ENCODE data around the gene WNK1.

The WNK1 gene

GRCh38 chr12:867905-868304, 115.5 kb downstream of the WNK1 start:
- DNase-seq: no peak

GRCh38 chr12:868722-869121, 116.3 kb downstream of the WNK1 start:
- DNase-seq: no peak

- no peak for DNase-seq
Observed at GRCh38 chr12:870378-870777, 118.0 kb downstream of the WNK1 start.

- DNase-seq: no peak
Observed at GRCh38 chr12:873954-874353, 121.6 kb downstream of the WNK1 start.

GRCh38 chr12:879641-880040, 127.3 kb downstream of the WNK1 start:
- no peak for DNase-seq

GRCh38 chr12:880656-881055, 128.3 kb downstream of the WNK1 start:
- no peak for DNase-seq

- DNase-seq: no peak
Observed at GRCh38 chr12:884746-885414, 132.5 kb downstream of the WNK1 start.

GRCh38 chr12:885701-886100, 133.3 kb downstream of the WNK1 start:
- DNase-seq: no peak

GRCh38 chr12:886206-886605, 133.8 kb downstream of the WNK1 start:
- no peak for DNase-seq

GRCh38 chr12:894226-894625, 141.8 kb downstream of the WNK1 start:
- DNase-seq: no peak

- DNase-seq: no peak
Observed at GRCh38 chr12:896031-896430, 143.7 kb downstream of the WNK1 start.

- no peak for DNase-seq
Observed at GRCh38 chr12:897386-897785, 145.0 kb downstream of the WNK1 start.

GRCh38 chr12:902581-902980, 150.2 kb downstream of the WNK1 start:
- DNase-seq: no peak

- DNase-seq: no peak
Observed at GRCh38 chr12:903055-903454, 150.7 kb downstream of the WNK1 start.

GRCh38 chr12:904010-904414, 151.6 kb downstream of the WNK1 start:
- no peak for DNase-seq

- DNase-seq: no peak
Observed at GRCh38 chr12:905261-906031, 153.1 kb downstream of the WNK1 start.

- DNase-seq: no peak
Observed at GRCh38 chr12:906062-906585, 153.7 kb downstream of the WNK1 start.

- DNase-seq: no peak
Observed at GRCh38 chr12:907413-908185, 155.2 kb downstream of the WNK1 start.

- no peak for DNase-seq
Observed at GRCh38 chr12:909861-910260, 157.5 kb downstream of the WNK1 start.

- no peak for DNase-seq
Observed at GRCh38 chr12:910416-910815, 158.0 kb downstream of the WNK1 start.

- DNase-seq: no peak
Observed at GRCh38 chr12:911191-911826, 158.9 kb downstream of the WNK1 start.

- DNase-seq: no peak
Observed at GRCh38 chr12:912466-913235, 160.3 kb downstream of the WNK1 start.
